Tibial nerve (tissue), 4 donors: ENCODE measurements around the gene TAC1.

Source experiments
- EP300 ChIP-seq, 2 donors: sonication (generic); formaldehyde crosslinking; IDR thresholded peaks; one replicate each; pipeline ENCODE4 v1.6.1; 2017; ENCODE audit warnings: antibody characterized with exemption in 2 of 2, mild to moderate bottlenecking in 1 of 2
- POLR2A ChIP-seq, 2 donors: fragments of 450-650 bp; IDR thresholded peaks; one replicate each; pipeline ENCODE4 v1.6.1; 2017; ENCODE audit warnings: antibody characterized with exemption in 2 of 2, mild to moderate bottlenecking in 2 of 2, moderate library complexity in 2 of 2
- TF ChIP-seq, protein P1 (sequence below), 5 experiments: fragments of 200-600 bp in 3 of 5; fragments of 450-650 bp in 2 of 5; sonication (generic) in 3 of 5; IDR thresholded peaks; one replicate each; pipeline ENCODE4 v1.5.1; 2016 to 2019; ENCODE audit warnings: antibody characterized with exemption in 5 of 5, mild to moderate bottlenecking in 3 of 5, moderate library complexity in 2 of 5

- TF ChIP-seq POLR2A (IDR thresholded peaks at IDR 0.05): no peak
- TF ChIP-seq, protein P1, sequence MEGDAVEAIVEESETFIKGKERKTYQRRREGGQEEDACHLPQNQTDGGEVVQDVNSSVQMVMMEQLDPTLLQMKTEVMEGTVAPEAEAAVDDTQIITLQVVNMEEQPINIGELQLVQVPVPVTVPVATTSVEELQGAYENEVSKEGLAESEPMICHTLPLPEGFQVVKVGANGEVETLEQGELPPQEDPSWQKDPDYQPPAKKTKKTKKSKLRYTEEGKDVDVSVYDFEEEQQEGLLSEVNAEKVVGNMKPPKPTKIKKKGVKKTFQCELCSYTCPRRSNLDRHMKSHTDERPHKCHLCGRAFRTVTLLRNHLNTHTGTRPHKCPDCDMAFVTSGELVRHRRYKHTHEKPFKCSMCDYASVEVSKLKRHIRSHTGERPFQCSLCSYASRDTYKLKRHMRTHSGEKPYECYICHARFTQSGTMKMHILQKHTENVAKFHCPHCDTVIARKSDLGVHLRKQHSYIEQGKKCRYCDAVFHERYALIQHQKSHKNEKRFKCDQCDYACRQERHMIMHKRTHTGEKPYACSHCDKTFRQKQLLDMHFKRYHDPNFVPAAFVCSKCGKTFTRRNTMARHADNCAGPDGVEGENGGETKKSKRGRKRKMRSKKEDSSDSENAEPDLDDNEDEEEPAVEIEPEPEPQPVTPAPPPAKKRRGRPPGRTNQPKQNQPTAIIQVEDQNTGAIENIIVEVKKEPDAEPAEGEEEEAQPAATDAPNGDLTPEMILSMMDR (IDR thresholded peaks at IDR 0.05): no peak
- TF ChIP-seq EP300 (IDR thresholded peaks at IDR 0.05): no peak
These were observed 34.5 kb upstream of the TAC1 start for GRCh38 chr7:97697396-97697795.
